ENCODE data around the gene CHMP3. TPM values are rescaled to one million over a fixed set of nuclear protein-coding genes. Genes with fewer than 3 reads are reported as not detected.

The CHMP3 gene
- total RNA-seq, 1 experiment from 2014 or later: 123 TPM

DNA sequence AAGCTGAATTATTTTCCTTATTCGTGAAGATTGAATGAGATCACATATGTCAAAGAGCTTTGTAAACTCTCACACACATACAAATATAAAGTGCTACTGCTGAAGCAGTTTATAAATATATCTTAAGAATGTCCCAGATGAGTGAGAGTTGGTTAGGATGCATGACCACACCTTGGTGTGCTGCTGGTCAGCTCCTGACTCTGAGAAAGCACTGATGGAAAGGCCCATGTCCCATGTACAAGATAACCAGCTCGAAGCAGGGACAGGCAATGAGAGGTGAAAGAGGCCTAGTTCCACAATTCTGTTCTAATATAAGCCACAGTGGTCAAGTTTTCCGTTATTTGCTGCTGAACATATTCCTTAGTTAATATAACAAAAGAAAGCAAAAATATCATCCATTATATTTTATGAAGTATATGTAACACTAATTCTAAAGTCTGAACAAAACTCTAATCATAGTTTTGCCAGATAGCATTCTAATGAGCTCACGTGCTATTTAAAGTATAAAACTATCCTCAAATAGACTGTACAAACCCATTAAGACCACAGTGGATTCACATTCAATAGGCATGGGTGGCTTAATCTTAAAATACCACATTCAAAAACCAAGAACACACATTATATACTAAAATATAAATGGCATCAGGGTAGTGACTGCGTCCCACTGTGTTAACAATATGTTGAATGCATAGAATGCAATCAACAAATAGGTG, 49.1 kb downstream of the CHMP3 start:
- ChIA-PET POLR2A (interaction anchor here (0.5 to 3.3 kb wide), 2 partner anchors 16 to 61 kb away, joined by 3 to 16 read pairs; no protein-coding TSS in a partner anchor), CTCF (interaction anchor here (0.5 kb wide), 1 partner anchor 1648 kb away, joined by 3 read pairs; no protein-coding TSS in a partner anchor)
- BruUV-seq (replicated peaks): no TSS peak
- H3K27me3 Mint-ChIP-seq (ENCODE audit: insufficient read depth, unreplicated experiment): no peaks in the 10 kb centered on the region
- no peaks in the 10 kb centered on the region for H3K9me3 Mint-ChIP-seq (ENCODE audit: unreplicated experiment)
- no peak overlapping the region for H3K27ac Mint-ChIP-seq (ENCODE audit: low read depth, unreplicated experiment)
- H3K4me3 Mint-ChIP-seq (ENCODE audit: unreplicated experiment): no peak overlapping the region
- intact Hi-C loops (cut with micrococcal nuclease): no loop called here
- H3K36me3 Mint-ChIP-seq (ENCODE audit: insufficient read depth, unreplicated experiment): peaks cover 12% of the 10 kb centered on the region
- no peak for DNase-seq (ENCODE audit: unreplicated experiment)
- TF ChIP-seq CTCF (IDR thresholded peaks at IDR 0.05; ENCODE audit: unreplicated experiment): no peak
- peaks cover 6% of the 10 kb centered on the region for H3K4me1 Mint-ChIP-seq (ENCODE audit: insufficient read depth, unreplicated experiment)

- peaks cover 12% of the 10 kb centered on the region for H3K36me3 Mint-ChIP-seq (ENCODE audit: insufficient read depth, unreplicated experiment)
- POLR2A ChIA-PET: interaction anchor here (0.7 to 3.3 kb wide), 7 partner anchors 14 to 71 kb away, joined by 3 to 16 read pairs (median 4); partner anchors contain the start of gene CHMP3
- CTCF ChIA-PET: interaction anchor here (0.5 to 0.7 kb wide), 2 partner anchors 44 to 82 kb away, joined by 3 read pairs; no protein-coding TSS in a partner anchor
- peak overlapping the region; percentile 57 for H3K27ac Mint-ChIP-seq (ENCODE audit: low read depth, unreplicated experiment)
- BruUV-seq (replicated peaks): no TSS peak
- no peaks in the 10 kb centered on the region for H3K27me3 Mint-ChIP-seq (ENCODE audit: insufficient read depth, unreplicated experiment)
- H3K4me1 Mint-ChIP-seq (ENCODE audit: insufficient read depth, unreplicated experiment): peaks cover 6% of the 10 kb centered on the region
- no peaks in the 10 kb centered on the region for H3K9me3 Mint-ChIP-seq (ENCODE audit: unreplicated experiment)
- no peak overlapping the region for H3K4me3 Mint-ChIP-seq (ENCODE audit: unreplicated experiment)
- intact Hi-C loops (cut with micrococcal nuclease): no loop called here
- TF ChIP-seq CTCF (IDR thresholded peaks at IDR 0.05; ENCODE audit: unreplicated experiment): no peak
- no peak for DNase-seq (ENCODE audit: unreplicated experiment)
Measured at GRCh38 chr2:86512892-86513291, 50.4 kb downstream of the CHMP3 start.

- H3K27ac Mint-ChIP-seq (ENCODE audit: low read depth, unreplicated experiment): peak overlapping the region; percentile 57
- H3K27me3 Mint-ChIP-seq (ENCODE audit: insufficient read depth, unreplicated experiment): no peaks in the 10 kb centered on the region
- H3K4me3 Mint-ChIP-seq (ENCODE audit: unreplicated experiment): peak overlapping the region; percentile 11
- TF ChIP-seq CTCF (IDR thresholded peaks at IDR 0.05; ENCODE audit: unreplicated experiment): no peak
- POLR2A ChIA-PET: interaction anchor here (0.7 to 3.3 kb wide), 7 partner anchors 13 to 70 kb away, joined by 3 to 16 read pairs (median 4); partner anchors contain the start of gene CHMP3
- peaks cover 6% of the 10 kb centered on the region for H3K4me1 Mint-ChIP-seq (ENCODE audit: insufficient read depth, unreplicated experiment)
- DNase-seq (ENCODE audit: unreplicated experiment): no peak
- intact Hi-C loops (cut with micrococcal nuclease): no loop called here
- BruUV-seq (replicated peaks): no TSS peak
- CTCF ChIA-PET: no interaction called here
- no peaks in the 10 kb centered on the region for H3K9me3 Mint-ChIP-seq (ENCODE audit: unreplicated experiment)
- H3K36me3 Mint-ChIP-seq (ENCODE audit: insufficient read depth, unreplicated experiment): peaks cover 12% of the 10 kb centered on the region
Measured at GRCh38 chr2:86512034-86512433, 51.2 kb downstream of the CHMP3 start.

GRCh38 chr2:86510436-86510933, 52.8 kb downstream of the CHMP3 start:
- Mint-ChIP-seq H3K4me1 (ENCODE audit: insufficient read depth, unreplicated experiment) (peaks cover 6% of the 10 kb centered on the region), H3K4me3 (ENCODE audit: unreplicated experiment) (no peak overlapping the region), H3K27me3 (ENCODE audit: insufficient read depth, unreplicated experiment) (no peaks in the 10 kb centered on the region), H3K27ac (ENCODE audit: low read depth, unreplicated experiment) (no peak overlapping the region), H3K36me3 (ENCODE audit: insufficient read depth, unreplicated experiment) (peaks cover 12% of the 10 kb centered on the region), H3K9me3 (ENCODE audit: unreplicated experiment) (no peaks in the 10 kb centered on the region)
- no peak for DNase-seq (ENCODE audit: unreplicated experiment)
- POLR2A ChIA-PET: interaction anchor here (1.1 to 1.4 kb wide), 3 partner anchors 10 to 112 kb away, joined by 3 to 5 read pairs (median 4); no protein-coding TSS in a partner anchor
- intact Hi-C loops (cut with micrococcal nuclease): no loop called here
- CTCF ChIA-PET: interaction anchor here (0.6 to 1.5 kb wide), 4 partner anchors 12 to 69 kb away, joined by 3 to 5 read pairs (median 3); no protein-coding TSS in a partner anchor
- no TSS peak for BruUV-seq (replicated peaks)
- no peak for TF ChIP-seq CTCF (IDR thresholded peaks at IDR 0.05; ENCODE audit: unreplicated experiment)

Measured in MCF 10A (cell line).